Natural killer cell (primary cell): Measurements from ENCODE around the gene LDLRAP1. TPM values are rescaled to one million over a fixed set of nuclear protein-coding genes. Genes with fewer than 3 reads are reported as not detected.

Experiments used
- ATAC-seq, 3 donors: fragments of 150-1000 bp in 2 of 3; fragments of 200-7000 bp in 1 of 3; cut with Tn5 transposase; 1 replicate in 1 of 3; 2 replicates in 2 of 3; pipeline ENCODE4 v1.10.0; 2021; ENCODE audit warnings: mild to moderate bottlenecking in 2 of 3, moderate library complexity in 2 of 3
- DNase-seq, 2 donors: peaks; one replicate each; pipeline versions ENCODE4 v3.0.0 to v3.0.0-alpha.2; 2013 to 2021; ENCODE audit warnings: mixed read lengths in 1 of 2
- H3K27ac ChIP-seq: one replicate; pipeline ENCODE4 v1.5.1; 2013; ENCODE audit warnings: mild to moderate bottlenecking, low read length
- H3K27me3 ChIP-seq: one replicate; pipeline ENCODE4 v1.6.1; 2013; ENCODE audit warnings: low read length; ENCODE audit not compliant: control insufficient read depth, insufficient read depth
- H3K36me3 ChIP-seq: one replicate; pipeline ENCODE4 v1.6.1; 2013; ENCODE audit warnings: low read length; ENCODE audit not compliant: control insufficient read depth, insufficient read depth
- H3K4me1 ChIP-seq: one replicate; pipeline ENCODE4 v1.6.1; 2013; ENCODE audit warnings: low read length; ENCODE audit not compliant: control insufficient read depth, insufficient read depth
- H3K4me3 ChIP-seq: one replicate; pipeline ENCODE4 v1.5.1; 2013; ENCODE audit warnings: low read length
- H3K9me3 ChIP-seq: one replicate; pipeline ENCODE4 v1.6.1; 2013; ENCODE audit warnings: low read length; ENCODE audit not compliant: control insufficient read depth, insufficient read depth
- H3K27ac Mint-ChIP-seq, 2 donors: one replicate each; pipeline ENCODE4 v1.8.0; 2022; ENCODE audit warnings: mild to moderate bottlenecking in 2 of 2, mixed read lengths in 2 of 2, moderate library complexity in 1 of 2
- H3K27me3 Mint-ChIP-seq, 2 donors: one replicate each; pipeline ENCODE4 v1.8.0; 2022; ENCODE audit warnings: low read depth in 2 of 2, mixed read lengths in 2 of 2
- H3K36me3 Mint-ChIP-seq: one replicate; pipeline ENCODE4 v1.8.0; 2022; ENCODE audit warnings: mixed read lengths
- H3K4me1 Mint-ChIP-seq, 2 donors: one replicate each; pipeline ENCODE4 v1.8.0; 2022; ENCODE audit warnings: mixed read lengths in 2 of 2
- H3K4me3 Mint-ChIP-seq: one replicate; pipeline ENCODE4 v1.8.0; 2022; ENCODE audit warnings: mild to moderate bottlenecking, moderate library complexity, mixed read lengths
- H3K9me3 Mint-ChIP-seq, 2 donors: one replicate each; pipeline ENCODE4 v1.8.0; 2022; ENCODE audit warnings: mixed read lengths in 2 of 2
- WGBS: methylation state at CpG from one replicate; pipeline ENCODE4 v1.1.7; 2013; ENCODE audit warnings: missing lambda C conversion rate; ENCODE audit not compliant: insufficient coverage; 5-methylcytosine and 5-hydroxymethylcytosine counted together
- intact Hi-C: fragments of 100-400 bp; cut with micrococcal nuclease; formaldehyde crosslinking; loops from one replicate; pipeline ENCODE4 v1.14.2; 2022
- total RNA-seq, 4 donors: library from RNA; stranded (reverse); fragments of 120-200 nt in 1 of 4; gene quantifications; one replicate each; pipeline versions ENCODE4 v1.2.3 to v1.2.4, GENCODE V29; 2013 to 2022
- TF ChIP-seq, protein P1 (sequence below): fragments of 200-600 bp; IDR thresholded peaks from one replicate; pipeline ENCODE4 v1.8.0; 2022; ENCODE audit warnings: antibody characterized with exemption

LDLRAP1 gene
- total RNA-seq, 3 donors from 2014 or later (not counting 1 experiment from before 2014, with no cell fraction given), result 25.2 to 34.0 (median 27.4) TPM

DNA sequence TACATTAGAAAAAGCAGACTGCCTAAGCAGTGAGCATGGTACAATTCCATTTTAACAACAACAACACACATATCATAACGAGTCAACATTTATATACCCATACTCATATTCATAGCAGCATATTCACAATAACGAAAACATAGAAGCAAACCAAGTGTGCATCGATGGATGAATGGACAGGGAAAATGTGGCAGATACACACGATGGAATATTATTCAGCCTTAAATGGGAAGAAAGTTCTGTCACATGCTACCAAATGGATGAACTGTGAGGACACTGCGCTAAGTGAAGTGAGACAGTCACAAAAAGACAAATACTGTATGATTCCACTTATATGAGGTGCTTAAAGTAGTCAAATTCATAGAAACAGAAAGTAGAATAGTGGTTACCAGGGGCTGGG lies 63.7 kb downstream of the LDLRAP1 start:
- H3K4me3 Mint-ChIP-seq, result peak overlapping the region; percentile 7
- Histone ChIP-seq H3K9me3 (no peaks in the 10 kb centered on the region), H3K27me3 (peaks cover 2% of the 10 kb centered on the region), H3K4me3 (no peak overlapping the region), H3K36me3 (no peaks in the 10 kb centered on the region), H3K4me1 (peaks cover 5% of the 10 kb centered on the region), H3K27ac (no peak overlapping the region)
- ATAC-seq, result no peak
- 95% methylated on average over 5 of the region's 5 CpGs for WGBS
- TF ChIP-seq, protein P1, sequence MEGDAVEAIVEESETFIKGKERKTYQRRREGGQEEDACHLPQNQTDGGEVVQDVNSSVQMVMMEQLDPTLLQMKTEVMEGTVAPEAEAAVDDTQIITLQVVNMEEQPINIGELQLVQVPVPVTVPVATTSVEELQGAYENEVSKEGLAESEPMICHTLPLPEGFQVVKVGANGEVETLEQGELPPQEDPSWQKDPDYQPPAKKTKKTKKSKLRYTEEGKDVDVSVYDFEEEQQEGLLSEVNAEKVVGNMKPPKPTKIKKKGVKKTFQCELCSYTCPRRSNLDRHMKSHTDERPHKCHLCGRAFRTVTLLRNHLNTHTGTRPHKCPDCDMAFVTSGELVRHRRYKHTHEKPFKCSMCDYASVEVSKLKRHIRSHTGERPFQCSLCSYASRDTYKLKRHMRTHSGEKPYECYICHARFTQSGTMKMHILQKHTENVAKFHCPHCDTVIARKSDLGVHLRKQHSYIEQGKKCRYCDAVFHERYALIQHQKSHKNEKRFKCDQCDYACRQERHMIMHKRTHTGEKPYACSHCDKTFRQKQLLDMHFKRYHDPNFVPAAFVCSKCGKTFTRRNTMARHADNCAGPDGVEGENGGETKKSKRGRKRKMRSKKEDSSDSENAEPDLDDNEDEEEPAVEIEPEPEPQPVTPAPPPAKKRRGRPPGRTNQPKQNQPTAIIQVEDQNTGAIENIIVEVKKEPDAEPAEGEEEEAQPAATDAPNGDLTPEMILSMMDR, result no peak
- DNase-seq, result no peak
- peaks cover 8 to 11% of the 10 kb centered on the region in 2 donors for H3K27me3 Mint-ChIP-seq
- intact Hi-C loops, result no loop called here
- H3K4me1 Mint-ChIP-seq, result peaks cover 0 to 5% of the 10 kb centered on the region in 2 donors
- H3K27ac Mint-ChIP-seq, result no peak overlapping the region
- no peaks in the 10 kb centered on the region for H3K36me3 Mint-ChIP-seq
- H3K9me3 Mint-ChIP-seq, result no peaks in the 10 kb centered on the region

DNA sequence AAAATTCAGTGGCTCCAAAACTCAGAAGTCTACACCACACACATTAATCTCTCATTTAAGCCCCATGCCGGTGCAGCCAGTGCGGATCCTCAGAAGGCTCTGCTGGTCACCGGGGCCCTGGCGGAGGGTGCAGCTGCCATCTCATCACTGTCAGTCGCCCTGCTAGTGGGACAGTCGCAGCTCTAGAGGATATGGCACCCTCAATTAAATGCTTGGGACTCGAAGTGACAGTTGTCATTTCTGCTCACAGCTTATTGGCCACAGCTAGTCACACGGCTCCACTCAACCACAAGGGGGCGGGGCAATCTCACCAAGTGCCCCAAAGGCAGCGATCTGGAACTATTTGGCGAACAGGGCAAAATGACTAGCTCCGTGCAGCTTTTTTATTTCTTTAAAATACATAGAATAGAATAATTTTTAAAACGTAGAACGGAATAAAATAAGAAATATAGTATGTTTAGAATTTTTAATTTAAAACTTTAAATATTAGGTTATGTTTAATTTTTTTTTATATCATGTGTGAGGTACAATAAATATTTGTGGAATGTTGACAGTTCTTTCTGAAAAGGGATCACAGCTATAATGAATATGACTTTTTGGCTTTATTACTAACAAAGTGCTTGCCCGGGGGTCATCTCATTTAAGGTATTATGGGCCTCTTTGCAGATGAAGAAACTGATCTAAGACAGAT lies 65.2 kb downstream of the LDLRAP1 start:
- ATAC-seq, result peak; percentile 95 to 99 (median 99)
- Histone ChIP-seq H3K9me3 (no peaks in the 10 kb centered on the region), H3K27ac (no peak overlapping the region), H3K27me3 (peaks cover 2% of the 10 kb centered on the region), H3K4me1 (peaks cover 6% of the 10 kb centered on the region), H3K36me3 (no peaks in the 10 kb centered on the region), H3K4me3 (no peak overlapping the region)
- DNase-seq, result peak; percentile 78 to 94
- H3K9me3 Mint-ChIP-seq, result no peaks in the 10 kb centered on the region
- 28% methylated on average over 11 of the region's 15 CpGs for WGBS
- TF ChIP-seq, protein P1, result no peak
- no peak overlapping the region for H3K27ac Mint-ChIP-seq
- peaks cover 8 to 13% of the 10 kb centered on the region in 2 donors for H3K27me3 Mint-ChIP-seq
- no peaks in the 10 kb centered on the region for H3K36me3 Mint-ChIP-seq
- no peak overlapping the region for H3K4me3 Mint-ChIP-seq
- H3K4me1 Mint-ChIP-seq, result peaks cover 2 to 5% of the 10 kb centered on the region in 2 donors
- intact Hi-C loops, result loop anchor here (2.0 kb wide), 1 partner anchor 46 kb away; no protein-coding TSS in a partner anchor

DNA sequence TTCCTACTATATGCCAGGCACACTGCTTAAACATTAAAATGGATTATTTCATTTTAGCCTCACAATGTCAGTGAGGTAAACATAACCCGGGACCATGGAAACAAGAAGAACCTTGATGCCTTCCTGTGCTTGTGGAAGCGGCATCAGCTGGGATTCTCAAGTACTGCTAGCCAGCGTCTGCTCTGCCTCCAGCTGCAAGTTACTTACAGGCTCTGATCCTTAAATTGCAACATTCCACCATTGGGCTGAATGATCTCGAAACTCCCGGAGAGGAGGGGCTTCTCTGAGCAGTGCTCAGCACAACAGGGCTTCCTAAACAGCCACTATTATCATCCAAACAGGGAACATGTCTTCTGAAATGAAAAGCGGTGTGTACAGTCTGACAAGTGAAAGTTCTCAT lies 66.5 kb downstream of the LDLRAP1 start:
- no peaks in the 10 kb centered on the region for H3K36me3 ChIP-seq
- WGBS, result 94% methylated on average over 6 of the region's 6 CpGs
- H3K4me1 Mint-ChIP-seq, result peaks cover 15 to 18% of the 10 kb centered on the region in 2 donors
- H3K27me3 ChIP-seq, result peaks cover 2% of the 10 kb centered on the region
- no peak overlapping the region for H3K4me3 ChIP-seq
- no peaks in the 10 kb centered on the region for H3K9me3 ChIP-seq
- ATAC-seq (no peak), DNase-seq (no peak)
- peaks cover 8 to 13% of the 10 kb centered on the region in 2 donors for H3K27me3 Mint-ChIP-seq
- intact Hi-C loops, result loop anchor here (2.0 to 10.0 kb wide), 2 partner anchors 47 to 185 kb away; no protein-coding TSS in a partner anchor
- H3K4me1 ChIP-seq, result peaks cover 17% of the 10 kb centered on the region
- TF ChIP-seq, protein P1, result no peak
- H3K36me3 Mint-ChIP-seq, result no peaks in the 10 kb centered on the region
- H3K27ac Mint-ChIP-seq, result no peak overlapping the region
- no peak overlapping the region for H3K4me3 Mint-ChIP-seq
- no peaks in the 10 kb centered on the region for H3K9me3 Mint-ChIP-seq
- no peak overlapping the region for H3K27ac ChIP-seq
